T-cell (primary cell): ENCODE results near the gene COQ7. TPM values are rescaled to one million over a fixed set of nuclear protein-coding genes. Genes with fewer than 3 reads are reported as not detected.

Experiments used
- ATAC-seq, 4 experiments: fragments of 200-7000 bp in 3 of 4; fragments of 150-1000 bp in 1 of 4; cut with Tn5 transposase; replicated peaks in 1 of 4; 1 replicate in 3 of 4; 2 replicates in 1 of 4; pipeline ENCODE4 v1.10.0; 2021; ENCODE audit warnings: moderate library complexity in 3 of 4, mild to moderate bottlenecking in 2 of 4, moderate number of reproducible peaks in 1 of 4
- CTCF ChIA-PET, 2 donors: fragments of 300-600 bp; sonication (Branson Sonifier 250); formaldehyde crosslinking; loops; one replicate each; lab custom pipeline; 2022; ENCODE audit warnings: antibody characterized with exemption in 2 of 2; lab: Charles Lee
- POLR2A ChIA-PET, 2 donors: fragments of 300-600 bp; sonication (Branson Sonifier 250); formaldehyde crosslinking; loops; one replicate each; lab custom pipeline; 2022; ENCODE audit warnings: antibody characterized with exemption in 2 of 2; lab: Charles Lee
- DNase-seq, 35 experiments: peaks; one replicate each; pipeline versions ENCODE4 v3.0.0 to v3.0.0-alpha.2; 2013 to 2023
- H3K27ac ChIP-seq: one replicate; pipeline ENCODE4 v1.5.1; 2013; ENCODE audit warnings: low read length
- H3K27me3 ChIP-seq, 2 experiments: replicated peaks in 1 of 2; 1 replicate in 1 of 2; 2 replicates in 1 of 2; pipeline versions ENCODE4 v1.6.1 to v1.7.0; 2013; ENCODE audit warnings: low read length in 1 of 2, mixed read lengths in 1 of 2; ENCODE audit not compliant: control insufficient read depth in 2 of 2, insufficient read depth in 2 of 2; ENCODE audit errors: extremely low read depth in 1 of 2
- H3K36me3 ChIP-seq, 2 donors: 1 replicate in 1 of 2; 2 replicates in 1 of 2; pipeline versions ENCODE4 v1.6.1 to v1.7.0; 2013; ENCODE audit warnings: low read length in 1 of 2; ENCODE audit not compliant: control insufficient read depth in 2 of 2, insufficient read depth in 1 of 2; ENCODE audit errors: extremely low read depth in 1 of 2
- H3K4me1 ChIP-seq, 2 experiments: 1 replicate in 1 of 2; 2 replicates in 1 of 2; pipeline versions ENCODE4 v1.6.1 to v1.7.0; 2013; ENCODE audit warnings: low read length in 2 of 2, mixed read lengths in 1 of 2; ENCODE audit not compliant: insufficient read depth in 2 of 2, control insufficient read depth in 1 of 2; ENCODE audit errors: extremely low read depth in 1 of 2
- H3K4me3 ChIP-seq, 2 donors: 1 replicate in 1 of 2; 2 replicates in 1 of 2; pipeline versions ENCODE4 v1.5.1 to v1.7.0; 2013; ENCODE audit warnings: mild to moderate bottlenecking in 2 of 2, low read length in 1 of 2, moderate library complexity in 1 of 2; ENCODE audit not compliant: control insufficient read depth in 1 of 2; ENCODE audit errors: extremely low read depth in 1 of 2
- H3K9me3 ChIP-seq: 2 replicates; pipeline ENCODE4 v1.7.0; 2013
- H3K27ac Mint-ChIP-seq, 2 donors: one replicate each; pipeline ENCODE4 v1.8.0; 2020 to 2021; ENCODE audit warnings: mild to moderate bottlenecking in 2 of 2, mixed read lengths in 2 of 2
- H3K27me3 Mint-ChIP-seq, 2 donors: one replicate each; pipeline ENCODE4 v1.8.0; 2021 to 2022; ENCODE audit warnings: mixed read lengths in 2 of 2
- H3K36me3 Mint-ChIP-seq: one replicate; pipeline ENCODE4 v1.8.0; 2021; ENCODE audit warnings: mixed read lengths
- H3K4me1 Mint-ChIP-seq, 3 donors: one replicate each; pipeline ENCODE4 v1.8.0; 2020 to 2022; ENCODE audit warnings: mixed read lengths in 3 of 3, mild to moderate bottlenecking in 1 of 3
- H3K4me3 Mint-ChIP-seq, 3 donors: one replicate each; pipeline ENCODE4 v1.8.0; 2020 to 2022; ENCODE audit warnings: mild to moderate bottlenecking in 3 of 3, mixed read lengths in 3 of 3, moderate library complexity in 3 of 3
- H3K9me3 Mint-ChIP-seq, 3 donors: one replicate each; pipeline ENCODE4 v1.8.0; 2020 to 2022; ENCODE audit warnings: mixed read lengths in 3 of 3
- WGBS: methylation state at CpG from one replicate; pipeline ENCODE4 v1.1.5; 2013; ENCODE audit warnings: missing lambda C conversion rate; ENCODE audit not compliant: insufficient coverage; 5-methylcytosine and 5-hydroxymethylcytosine counted together
- total RNA-seq, 35 experiments: library from RNA in 6 of 35; stranded (reverse) in 6 of 35; fragments of 120-200 nt in 1 of 35; gene quantifications; one replicate each; pipeline versions ENCODE4 v1.2.1 to v1.2.4 and lab custom pipeline; 2013 to 2026

The COQ7 gene
- total RNA-seq, result 10 to 100 TPM; 11.1 to 15.4 (median 14.9) TPM
- 19.5 TPM for total RNA-seq (2013)
- 9.9 to 23.1 (median 15.5) reads per million in 29 experiments for total RNA-seq (lab: John Stamatoyannopoulos, UW)

- under 1% methylated on average over 68 of the region's 68 CpGs for WGBS
- POLR2A ChIA-PET, result interaction anchor here in 1 of 2 donors (0.6 to 1.0 kb wide), 4 partner anchors 266 to 1668 kb away, joined by 3 to 8 read pairs (median 4); partner anchors contain the start of genes ARL6IP1 and RPS15A
Observed at GRCh38 chr16:19067349-19068236, at the start of gene COQ7. Gene COQ7, plus strand, starts transcription at chr16:19067614. Its CDS starts 51 bp downstream, at chr16:19067665.

GRCh38 chr16:19020689-19021088, 46.7 kb upstream of the COQ7 start:
- ATAC-seq (no peak), DNase-seq (no peak)
- POLR2A ChIA-PET, result no interaction called here
- CTCF ChIA-PET, result no interaction called here
- H3K27me3 Mint-ChIP-seq, result peaks cover 0 to 8% of the 10 kb centered on the region in 2 donors
- Histone ChIP-seq H3K27ac (no peak overlapping the region), H3K4me3 (no peak overlapping the region), H3K9me3 (no peaks in the 10 kb centered on the region), H3K4me1 (no peaks in the 10 kb centered on the region), H3K36me3 (no peaks in the 10 kb centered on the region), H3K27me3 (peaks cover 0 to 3% of the 10 kb centered on the region in 2 experiments)
- H3K4me3 Mint-ChIP-seq, result no peak overlapping the region
- no CpG with 5 or more reads among the region's 4 CpGs for WGBS
- H3K9me3 Mint-ChIP-seq, result no peaks in the 10 kb centered on the region
- no peak overlapping the region for H3K27ac Mint-ChIP-seq
- H3K4me1 Mint-ChIP-seq, result no peaks in the 10 kb centered on the region
- H3K36me3 Mint-ChIP-seq, result no peaks in the 10 kb centered on the region

More at GRCh38 chr16:19067349-19068236, at the start of gene COQ7:
- DNase-seq (peak; percentile 94 to 100 (median 99)), ATAC-seq (peak; percentile 88 to 95 (median 94))
- Histone ChIP-seq H3K4me3 (peak within 1 kb of the TSS; percentile 90), H3K27ac (peak within 1 kb of the TSS; percentile 100), H3K36me3 (no peaks in the 10 kb centered on the region), H3K4me1 (peaks cover 3 to 14% of the 10 kb centered on the region in 2 experiments), H3K9me3 (no peaks in the 10 kb centered on the region), H3K27me3 (no peaks in the 10 kb centered on the region)
- Mint-ChIP-seq H3K27ac (peak within 1 kb of the TSS; percentile 91 to 99), H3K36me3 (peaks cover 9% of the 10 kb centered on the region), H3K9me3 (no peaks in the 10 kb centered on the region), H3K27me3 (no peaks in the 10 kb centered on the region), H3K4me3 (peak within 1 kb of the TSS; percentile 90 to 96 (median 92)), H3K4me1 (peaks cover 6 to 27% (median 20%) of the 10 kb centered on the region in 3 donors)
- CTCF ChIA-PET, result interaction anchor here in 1 of 2 donors (0.5 to 1.2 kb wide), 6 partner anchors 8 to 489 kb away, joined by 3 to 6 read pairs (median 5); partner anchors contain the start of genes ARL6IP1, RPS15A and VPS35L

GRCh38 chr16:19021747-19022146, 45.7 kb upstream of the COQ7 start:
- Histone ChIP-seq H3K4me3 (no peak overlapping the region), H3K36me3 (no peaks in the 10 kb centered on the region), H3K27me3 (no peaks in the 10 kb centered on the region), H3K4me1 (no peaks in the 10 kb centered on the region), H3K9me3 (no peaks in the 10 kb centered on the region), H3K27ac (no peak overlapping the region)
- POLR2A ChIA-PET, result no interaction called here
- no peak for ATAC-seq
- Mint-ChIP-seq H3K9me3 (no peaks in the 10 kb centered on the region), H3K27ac (no peak overlapping the region), H3K36me3 (no peaks in the 10 kb centered on the region), H3K4me3 (no peak overlapping the region), H3K4me1 (no peaks in the 10 kb centered on the region), H3K27me3 (peaks cover 0 to 8% of the 10 kb centered on the region in 2 donors)
- CTCF ChIA-PET, result no interaction called here
- no peak for DNase-seq
- WGBS, result 67% methylated on average over 1 of the region's 4 CpGs

- ChIA-PET CTCF (interaction anchor here in 1 of 2 donors (0.7 kb wide), 1 partner anchor 1274 kb away, joined by 6 read pairs; no protein-coding TSS in a partner anchor), POLR2A (interaction anchor here in 1 of 2 donors (0.5 kb wide), 1 partner anchor 213 kb away, joined by 8 read pairs; no protein-coding TSS in a partner anchor)
- H3K27ac Mint-ChIP-seq, result no peak overlapping the region
- H3K4me3 Mint-ChIP-seq, result no peak overlapping the region
- no peaks in the 10 kb centered on the region for H3K36me3 Mint-ChIP-seq
- H3K9me3 Mint-ChIP-seq, result no peaks in the 10 kb centered on the region
- DNase-seq (no peak), ATAC-seq (no peak)
- H3K4me1 Mint-ChIP-seq, result no peaks in the 10 kb centered on the region
- H3K4me1 ChIP-seq, result no peaks in the 10 kb centered on the region
- WGBS, result no CpG with 5 or more reads among the region's 3 CpGs
- H3K27ac ChIP-seq, result no peak overlapping the region
- H3K27me3 ChIP-seq, result no peaks in the 10 kb centered on the region
- H3K9me3 ChIP-seq, result no peaks in the 10 kb centered on the region
- peaks cover 4 to 10% of the 10 kb centered on the region in 2 donors for H3K27me3 Mint-ChIP-seq
- no peak overlapping the region for H3K4me3 ChIP-seq
- H3K36me3 ChIP-seq, result no peaks in the 10 kb centered on the region
Observed at GRCh38 chr16:19027416-19027815, 40.0 kb upstream of the COQ7 start.

GRCh38 chr16:19029980-19030379, 37.4 kb upstream of the COQ7 start:
- Histone ChIP-seq H3K4me1 (no peaks in the 10 kb centered on the region), H3K9me3 (no peaks in the 10 kb centered on the region), H3K27me3 (peaks cover 0 to 2% of the 10 kb centered on the region in 2 experiments), H3K36me3 (no peaks in the 10 kb centered on the region), H3K27ac (no peak overlapping the region), H3K4me3 (no peak overlapping the region)
- Mint-ChIP-seq H3K4me1 (no peaks in the 10 kb centered on the region), H3K27ac (no peak overlapping the region), H3K27me3 (peaks cover 9 to 19% of the 10 kb centered on the region in 2 donors), H3K9me3 (peaks cover 3 to 5% (median 5%) of the 10 kb centered on the region in 3 donors), H3K4me3 (no peak overlapping the region), H3K36me3 (no peaks in the 10 kb centered on the region)
- CTCF ChIA-PET, result no interaction called here
- DNase-seq, result no peak
- 76% methylated on average over 3 of the region's 6 CpGs for WGBS
- POLR2A ChIA-PET, result no interaction called here
- ATAC-seq, result no peak

- ChIA-PET CTCF (no interaction called here), POLR2A (no interaction called here)
- Mint-ChIP-seq H3K9me3 (peaks cover 10 to 11% (median 11%) of the 10 kb centered on the region in 3 donors), H3K36me3 (no peaks in the 10 kb centered on the region), H3K27ac (no peak overlapping the region), H3K4me1 (no peaks in the 10 kb centered on the region), H3K4me3 (no peak overlapping the region), H3K27me3 (peaks cover 9 to 20% of the 10 kb centered on the region in 2 donors)
- ATAC-seq (no peak), DNase-seq (no peak)
- H3K27me3 ChIP-seq, result peaks cover 0 to 4% of the 10 kb centered on the region in 2 experiments
- no peaks in the 10 kb centered on the region for H3K36me3 ChIP-seq
- no peak overlapping the region for H3K4me3 ChIP-seq
- no peaks in the 10 kb centered on the region for H3K4me1 ChIP-seq
- no peak overlapping the region for H3K27ac ChIP-seq
- 100% methylated on average over 1 of the region's 4 CpGs for WGBS
- H3K9me3 ChIP-seq, result no peaks in the 10 kb centered on the region
Observed at GRCh38 chr16:19031738-19032137, 35.7 kb upstream of the COQ7 start.
